ENCODE measurements around the gene RHCG. TPM values are rescaled to one million over a fixed set of nuclear protein-coding genes. Genes with fewer than 3 reads are reported as not detected.

Gene RHCG
- total RNA-seq, 2 donors from 2014 or later = 0.52 TPM; not detected in 1

DNA sequence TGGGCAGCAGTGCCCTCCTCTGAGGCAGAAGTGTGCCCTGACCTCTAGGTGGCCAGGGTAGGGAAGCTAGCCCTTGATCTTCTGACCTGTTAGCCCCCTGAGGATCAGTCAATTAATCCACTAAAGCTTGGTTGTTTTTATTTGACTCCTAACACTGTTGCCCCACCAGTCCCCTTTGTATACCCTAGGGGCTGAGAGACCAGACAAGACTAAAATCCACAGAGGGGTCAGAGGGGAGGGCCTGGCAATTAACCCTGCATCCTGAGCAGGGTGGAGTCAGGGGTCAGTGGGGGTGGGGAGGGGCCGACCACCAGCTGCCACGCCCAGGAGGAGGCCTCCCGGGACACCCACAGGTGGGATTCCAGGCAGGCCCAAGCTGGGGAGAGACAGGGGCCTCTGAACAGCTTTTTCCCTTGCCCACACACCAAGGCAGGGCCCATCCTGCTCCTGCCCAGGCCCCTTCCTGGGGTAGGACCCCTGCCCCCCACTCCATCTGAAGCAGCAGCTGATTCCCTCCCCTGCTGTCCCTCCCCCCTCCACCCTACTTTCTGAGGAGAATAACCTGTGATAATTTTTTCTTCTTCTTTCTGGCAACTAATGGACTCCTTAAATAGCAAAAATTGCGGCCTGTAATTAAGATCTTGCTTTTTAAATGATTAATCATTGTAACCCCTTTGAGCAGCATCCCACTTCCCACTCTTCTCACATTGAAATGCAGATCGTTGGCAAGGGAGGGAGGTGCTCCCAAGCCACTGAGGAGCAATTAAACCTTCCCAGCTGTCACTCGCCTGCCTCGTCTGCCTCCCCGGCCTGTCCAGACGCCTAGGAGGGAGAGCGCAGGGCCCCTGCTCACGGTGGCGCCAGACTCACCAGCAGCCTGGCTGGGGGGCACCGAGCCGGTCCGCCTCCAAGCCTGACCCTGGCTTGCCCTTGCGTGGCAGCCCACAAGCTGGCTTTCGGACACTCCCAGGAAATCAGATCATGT is 51.9 kb downstream of the RHCG start:
- DNase-seq (no peak), ATAC-seq (no peak)
- peak overlapping the region in 1 of 4 donors; percentile 78 for H3K27ac ChIP-seq
- no peaks in the 10 kb centered on the region for H3K9me3 ChIP-seq
- intact Hi-C loops (cut with DNase I) = no loop called here
- 66 to 77% methylated on average over 9 to 17 of the region's 17 CpGs for WGBS, 2 donors
- H3K4me1 ChIP-seq = peaks cover 30% of the 10 kb centered on the region
- H3K27me3 ChIP-seq = no peaks in the 10 kb centered on the region
- H3K4me3 ChIP-seq = no peak overlapping the region
- no peaks in the 10 kb centered on the region for H3K36me3 ChIP-seq (replicated peaks in 1 of 2; ENCODE audit: insufficient read depth in 1 of 2, low read depth in 2 of 2)
- TF ChIP-seq CTCF (IDR thresholded peaks at IDR 0.05) (no peak), POLR2A (IDR thresholded peaks at IDR 0.05) (no peak)

DNA sequence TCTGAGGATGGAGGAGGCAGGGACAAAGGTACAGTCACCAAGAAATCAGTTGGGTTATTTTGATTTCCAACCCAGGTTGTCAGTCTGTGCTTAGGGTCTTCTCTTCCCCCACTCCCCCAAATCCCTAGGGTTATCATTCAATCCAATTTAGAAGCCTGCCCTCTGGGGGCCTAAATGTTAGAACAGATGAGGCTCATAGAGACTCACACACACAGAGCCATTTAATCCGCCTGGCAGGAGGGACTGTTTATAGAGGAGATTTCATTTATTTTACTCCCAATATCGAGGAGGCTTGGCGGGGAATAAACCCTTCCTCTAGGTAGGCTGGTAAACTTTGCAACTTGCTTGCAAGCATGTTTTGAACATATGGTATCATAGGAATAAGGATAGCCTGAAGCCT is 52.8 kb downstream of the RHCG start:
- no peaks in the 10 kb centered on the region for H3K36me3 ChIP-seq (replicated peaks in 1 of 2; ENCODE audit: insufficient read depth in 1 of 2, low read depth in 2 of 2)
- WGBS, 2 donors = 38 to 66% methylated on average over 3 of the region's 3 CpGs
- H3K4me3 ChIP-seq = no peak overlapping the region
- intact Hi-C loops (cut with DNase I) = no loop called here
- no peak for DNase-seq
- no peak for ATAC-seq
- no peaks in the 10 kb centered on the region for H3K9me3 ChIP-seq
- no peaks in the 10 kb centered on the region for H3K27me3 ChIP-seq
- H3K27ac ChIP-seq = no peak overlapping the region
- peaks cover 30% of the 10 kb centered on the region for H3K4me1 ChIP-seq
- TF ChIP-seq POLR2A (IDR thresholded peaks at IDR 0.05) (no peak), CTCF (IDR thresholded peaks at IDR 0.05) (no peak)

DNA sequence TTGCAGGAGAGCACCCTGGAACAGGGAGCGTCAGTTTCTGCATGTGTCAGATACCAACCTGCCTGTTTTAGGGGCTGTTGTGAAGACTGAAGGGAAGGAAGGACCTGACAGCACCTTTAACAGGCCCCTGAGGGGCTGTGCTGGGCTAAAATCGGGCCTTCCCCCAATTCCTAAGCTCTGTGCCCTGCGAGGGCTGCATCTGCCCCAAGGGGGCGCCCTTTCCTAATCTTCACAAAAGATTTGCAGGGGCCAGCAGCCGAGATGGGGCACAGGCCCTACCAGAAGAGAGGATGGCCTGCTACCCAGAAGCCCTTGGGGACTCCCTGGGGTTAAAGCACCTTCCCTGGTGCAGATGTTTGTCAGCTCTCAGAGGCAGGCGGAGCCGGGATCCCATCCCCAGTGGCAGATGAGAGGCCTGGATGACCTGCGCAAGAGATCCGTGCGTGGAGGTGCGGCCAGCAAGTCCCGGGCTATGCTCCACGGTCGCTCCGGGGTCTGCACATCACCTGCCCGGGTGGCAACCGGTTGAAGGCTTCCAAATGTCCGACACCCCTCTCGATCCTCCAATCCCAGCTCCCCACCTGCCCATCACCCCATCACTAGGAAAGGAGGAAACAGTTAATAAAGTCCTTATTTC is 53.6 kb downstream of the RHCG start:
- TF ChIP-seq POLR2A (IDR thresholded peaks at IDR 0.05) = no peak
- peak; percentile 68 to 86 (median 77) for TF ChIP-seq CTCF (IDR thresholded peaks at IDR 0.05)
- DNase-seq = peak; percentile 72 to 88 (median 80)
- H3K9me3 ChIP-seq = no peaks in the 10 kb centered on the region
- no peak overlapping the region for H3K4me3 ChIP-seq
- no peaks in the 10 kb centered on the region for H3K27me3 ChIP-seq
- peak; percentile 69 for ATAC-seq
- no peaks in the 10 kb centered on the region for H3K36me3 ChIP-seq (replicated peaks in 1 of 2; ENCODE audit: insufficient read depth in 1 of 2, low read depth in 2 of 2)
- H3K4me1 ChIP-seq = peaks cover 30% of the 10 kb centered on the region
- 42 to 67% methylated on average over 3 to 12 of the region's 19 CpGs for WGBS, 2 donors
- intact Hi-C loops (cut with DNase I) = no loop called here
- H3K27ac ChIP-seq = no peak overlapping the region

GRCh38 chr15:89442155-89442554 is 54.2 kb downstream of the RHCG start:
- no peaks in the 10 kb centered on the region for H3K27me3 ChIP-seq
- WGBS, 2 donors = 82 to 84% methylated on average over 8 to 10 of the region's 10 CpGs
- ATAC-seq (no peak), DNase-seq (no peak)
- H3K4me3 ChIP-seq = no peak overlapping the region
- peaks cover 24% of the 10 kb centered on the region for H3K4me1 ChIP-seq
- intact Hi-C loops (cut with DNase I) = no loop called here
- no peak overlapping the region for H3K27ac ChIP-seq
- no peaks in the 10 kb centered on the region for H3K36me3 ChIP-seq (replicated peaks in 1 of 2; ENCODE audit: insufficient read depth in 1 of 2, low read depth in 2 of 2)
- no peaks in the 10 kb centered on the region for H3K9me3 ChIP-seq
- TF ChIP-seq POLR2A (IDR thresholded peaks at IDR 0.05) (no peak), CTCF (IDR thresholded peaks at IDR 0.05) (no peak)

Measured in body of pancreas (tissue), 4 donors.